A673 (cell line): ENCODE data around the gene EIPR1. TPM values are rescaled to one million over a fixed set of nuclear protein-coding genes. Genes with fewer than 3 reads are reported as not detected.

Experiments used
- BruUV-seq: library from RNA; stranded (reverse); fragments of 400-500 nt; replicated peaks from 2 replicates; lab custom pipeline; 2021; lab: Mats Ljungman, UMichigan
- CTCF ChIA-PET: fragments of 300-600 bp; sonication (Branson Sonifier 250); formaldehyde crosslinking; loops from one replicate; lab custom pipeline; 2022; ENCODE audit warnings: antibody characterized with exemption; lab: Charles Lee
- POLR2A ChIA-PET: fragments of 300-600 bp; sonication (Branson Sonifier 250); formaldehyde crosslinking; loops from one replicate; lab custom pipeline; 2022; ENCODE audit warnings: antibody characterized with exemption; ENCODE audit not compliant: low non-redundant PET; lab: Charles Lee
- DNase-seq: peaks from one replicate; pipeline ENCODE4 v3.0.0-alpha.2; 2015; ENCODE audit warnings: low spot score
- H3K27ac ChIP-seq: fragments of 200-600 bp; sonication (generic); 2 replicates; pipeline ENCODE4 v1.5.1; 2016; ENCODE audit warnings: mixed run types, low read depth, mild to moderate bottlenecking, mixed read lengths, antibody characterized with exemption, low read length; ENCODE audit not compliant: poor library complexity, severe bottlenecking
- H3K27me3 ChIP-seq: fragments of 200-600 bp; sonication (generic); replicated peaks from 2 replicates; pipeline ENCODE4 v1.6.1; 2017; ENCODE audit warnings: mixed run types, low read depth, mild to moderate bottlenecking, mixed read lengths, antibody characterized with exemption, low read length; ENCODE audit not compliant: insufficient read depth, poor library complexity
- H3K36me3 ChIP-seq: fragments of 200-600 bp; sonication (generic); 2 replicates; pipeline ENCODE4 v1.6.1; 2016; ENCODE audit warnings: mixed run types, mild to moderate bottlenecking, mixed read lengths, antibody characterized with exemption, low read length; ENCODE audit not compliant: insufficient read depth, poor library complexity, severe bottlenecking
- H3K4me1 ChIP-seq: fragments of 200-600 bp; sonication (generic); 2 replicates; pipeline ENCODE4 v1.6.1; 2017; ENCODE audit warnings: mixed run types, mild to moderate bottlenecking, mixed read lengths, antibody characterized with exemption, low read length; ENCODE audit not compliant: insufficient read depth, poor library complexity, severe bottlenecking
- H3K4me3 ChIP-seq: fragments of 200-600 bp; sonication (generic); 2 replicates; pipeline ENCODE4 v1.5.1; 2016; ENCODE audit warnings: low read depth, mixed run types, mild to moderate bottlenecking, mixed read lengths, low read length; ENCODE audit not compliant: poor library complexity, severe bottlenecking
- H3K9me3 ChIP-seq: fragments of 200-600 bp; sonication (generic); 2 replicates; pipeline ENCODE4 v1.6.1; 2016; ENCODE audit warnings: mixed run types, low read depth, mild to moderate bottlenecking, mixed read lengths, antibody characterized with exemption, low read length; ENCODE audit not compliant: poor library complexity, severe bottlenecking
- EZH2 ChIP-seq: fragments of 200-600 bp; sonication (generic); IDR thresholded peaks from 2 replicates; pipeline ENCODE4 v1.6.1; 2017; ENCODE audit warnings: borderline replicate concordance, low read depth, mild to moderate bottlenecking, mixed read lengths, antibody characterized with exemption, low read length; ENCODE audit not compliant: poor library complexity, severe bottlenecking
- intact Hi-C: fragments of 100-400 bp; cut with micrococcal nuclease; formaldehyde crosslinking; loops from one replicate; pipeline ENCODE4 v1.10.0; 2022; ENCODE audit not compliant: unreplicated experiment
- total RNA-seq: library from RNA; stranded (reverse); gene quantifications from 2 replicates; pipeline ENCODE4 v1.2.3, GENCODE V29; 2021
- TF ChIP-seq, protein P1 (sequence below): fragments of 300-800, 200-600 bp; sonication (generic); conservative IDR thresholded peaks from 2 replicates; pipeline ENCODE4 v1.5.1; 2017; ENCODE audit warnings: low read depth, mild to moderate bottlenecking, antibody characterized with exemption, low read length, moderate library complexity, mixed read lengths

EIPR1 gene
- total RNA-seq, 1 experiment from 2014 or later = 37.0 TPM

DNA sequence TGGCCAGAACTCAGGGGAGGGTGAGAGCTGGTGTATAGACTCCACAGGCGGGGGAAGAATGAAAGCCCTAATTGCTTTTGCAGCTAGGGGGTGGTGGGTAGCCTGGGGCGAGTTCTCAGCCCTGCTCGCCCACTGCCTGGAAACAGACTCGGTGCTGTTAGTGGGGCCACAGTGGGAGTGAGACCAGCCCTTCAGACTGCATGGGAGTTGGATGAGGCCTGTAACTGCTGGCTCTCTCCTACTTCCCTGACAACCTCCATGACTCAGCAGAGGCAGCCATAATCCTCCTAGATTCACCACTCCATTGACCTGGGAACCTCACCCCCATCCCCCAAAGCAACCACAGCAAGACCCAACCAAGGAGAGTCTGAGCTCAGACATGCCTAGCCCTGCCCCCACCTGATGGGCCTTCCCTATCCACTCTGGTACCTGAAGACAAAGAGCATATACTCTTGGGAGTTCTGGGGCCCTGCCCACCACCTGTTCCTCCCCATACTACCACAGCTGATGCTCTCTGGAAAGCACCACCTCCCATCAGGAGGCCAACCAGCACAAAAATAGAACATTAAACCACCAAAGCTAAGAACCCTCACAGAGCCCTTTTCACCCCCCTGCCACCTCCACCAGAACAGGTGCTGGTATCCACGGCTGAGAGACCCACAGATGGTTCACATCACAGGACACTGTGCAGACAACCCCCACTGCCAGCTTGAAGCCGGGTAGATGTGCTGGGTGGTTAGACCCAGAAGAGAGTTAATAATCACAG lies 226.3 kb downstream of the EIPR1 start:
- ChIA-PET POLR2A (no interaction called here), CTCF (no interaction called here)
- Histone ChIP-seq H3K36me3 (no peaks in the 10 kb centered on the region), H3K27ac (peak overlapping the region; percentile 30), H3K9me3 (no peaks in the 10 kb centered on the region), H3K4me3 (no peak overlapping the region), H3K27me3 (no peaks in the 10 kb centered on the region), H3K4me1 (no peaks in the 10 kb centered on the region)
- no peak for DNase-seq
- intact Hi-C loops = no loop called here
- BruUV-seq = no TSS peak
- TF ChIP-seq, protein P1, sequence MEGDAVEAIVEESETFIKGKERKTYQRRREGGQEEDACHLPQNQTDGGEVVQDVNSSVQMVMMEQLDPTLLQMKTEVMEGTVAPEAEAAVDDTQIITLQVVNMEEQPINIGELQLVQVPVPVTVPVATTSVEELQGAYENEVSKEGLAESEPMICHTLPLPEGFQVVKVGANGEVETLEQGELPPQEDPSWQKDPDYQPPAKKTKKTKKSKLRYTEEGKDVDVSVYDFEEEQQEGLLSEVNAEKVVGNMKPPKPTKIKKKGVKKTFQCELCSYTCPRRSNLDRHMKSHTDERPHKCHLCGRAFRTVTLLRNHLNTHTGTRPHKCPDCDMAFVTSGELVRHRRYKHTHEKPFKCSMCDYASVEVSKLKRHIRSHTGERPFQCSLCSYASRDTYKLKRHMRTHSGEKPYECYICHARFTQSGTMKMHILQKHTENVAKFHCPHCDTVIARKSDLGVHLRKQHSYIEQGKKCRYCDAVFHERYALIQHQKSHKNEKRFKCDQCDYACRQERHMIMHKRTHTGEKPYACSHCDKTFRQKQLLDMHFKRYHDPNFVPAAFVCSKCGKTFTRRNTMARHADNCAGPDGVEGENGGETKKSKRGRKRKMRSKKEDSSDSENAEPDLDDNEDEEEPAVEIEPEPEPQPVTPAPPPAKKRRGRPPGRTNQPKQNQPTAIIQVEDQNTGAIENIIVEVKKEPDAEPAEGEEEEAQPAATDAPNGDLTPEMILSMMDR = no peak
- TF ChIP-seq EZH2 = no peak

DNA sequence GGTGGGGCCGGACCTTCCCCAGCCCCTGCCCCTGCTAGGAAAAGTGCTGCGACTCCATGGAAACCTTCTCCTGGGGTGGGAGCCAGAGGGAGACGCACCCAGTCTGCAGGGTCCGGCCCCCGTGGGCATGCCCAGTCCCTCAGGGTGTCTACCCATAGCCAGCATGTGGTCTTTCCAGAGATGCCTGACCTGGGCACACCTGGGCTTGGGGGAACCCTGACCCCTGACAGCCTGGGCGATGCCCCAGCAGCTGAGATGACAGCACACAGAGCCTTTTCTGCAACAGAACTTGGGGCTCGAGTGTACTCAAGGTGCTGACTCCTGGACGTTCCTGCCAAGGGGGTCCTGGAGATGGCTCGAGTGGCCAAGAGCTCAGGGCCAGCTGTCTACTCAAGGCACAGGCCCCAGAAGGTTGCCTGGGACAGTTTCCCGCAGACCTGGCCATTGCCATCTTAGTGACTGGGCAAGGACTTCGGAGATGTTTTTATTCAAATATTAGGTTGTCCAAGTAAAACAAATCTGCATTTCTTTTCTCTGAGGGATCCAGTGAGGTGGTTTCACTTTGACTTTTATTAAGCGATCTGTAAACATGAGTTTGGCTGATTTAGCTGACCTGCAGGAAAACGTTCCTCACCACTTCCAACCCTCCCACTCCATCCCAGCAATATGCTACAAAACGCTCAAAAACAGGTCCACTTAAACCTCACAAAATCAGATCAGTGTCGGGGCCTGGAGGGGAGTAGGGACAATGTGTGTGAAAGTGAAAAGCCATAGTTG lies 228.0 kb downstream of the EIPR1 start:
- Histone ChIP-seq H3K36me3 (no peaks in the 10 kb centered on the region), H3K4me3 (no peak overlapping the region), H3K27me3 (no peaks in the 10 kb centered on the region), H3K9me3 (no peaks in the 10 kb centered on the region), H3K4me1 (no peaks in the 10 kb centered on the region), H3K27ac (no peak overlapping the region)
- intact Hi-C loops = no loop called here
- no peak for DNase-seq
- no TSS peak for BruUV-seq
- no peak for TF ChIP-seq EZH2
- TF ChIP-seq, protein P1 = no peak
- ChIA-PET POLR2A (interaction anchor here (0.6 kb wide), 1 partner anchor 133 kb away, joined by 5 read pairs; no protein-coding TSS in a partner anchor), CTCF (interaction anchor here (0.7 kb wide), 1 partner anchor 16 kb away, joined by 3 read pairs; no protein-coding TSS in a partner anchor)

DNA sequence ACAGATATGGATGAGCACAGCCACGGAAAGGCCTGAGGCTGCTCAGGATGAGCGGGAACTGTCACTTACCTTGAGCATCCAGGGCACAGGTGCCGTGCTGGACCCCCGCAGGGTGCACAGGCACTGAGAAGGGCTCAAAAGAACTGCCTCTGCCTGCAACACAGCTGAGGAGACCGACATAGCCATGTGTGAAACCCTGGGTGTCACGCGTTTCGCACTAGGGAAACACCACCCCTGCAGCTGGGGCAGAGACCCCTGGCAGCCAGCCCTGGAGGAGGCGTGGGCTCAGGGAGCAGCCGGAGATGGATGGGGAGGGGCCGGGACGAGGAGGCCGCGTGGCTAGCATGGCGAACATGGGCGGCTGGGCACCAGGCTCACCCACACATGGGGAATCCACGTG lies 228.9 kb downstream of the EIPR1 start:
- H3K4me1 ChIP-seq = peaks cover 2% of the 10 kb centered on the region
- POLR2A ChIA-PET = interaction anchor here (0.6 kb wide), 1 partner anchor 134 kb away, joined by 5 read pairs; no protein-coding TSS in a partner anchor

More for the DNA sequence above, 228.9 kb downstream of the EIPR1 start:
- Histone ChIP-seq H3K9me3 (no peaks in the 10 kb centered on the region), H3K27me3 (no peaks in the 10 kb centered on the region), H3K4me3 (no peak overlapping the region), H3K27ac (no peak overlapping the region), H3K36me3 (no peaks in the 10 kb centered on the region)
- no peak for DNase-seq
- intact Hi-C loops = no loop called here
- BruUV-seq = no TSS peak
- CTCF ChIA-PET = no interaction called here
- TF ChIP-seq, protein P1 = no peak
- no peak for TF ChIP-seq EZH2
